Right cardiac atrium (tissue), 5 donors: Measurements from ENCODE around the gene ATP6V0B. TPM values are rescaled to one million over a fixed set of nuclear protein-coding genes. Genes with fewer than 3 reads are reported as not detected.

Source experiments
- ATAC-seq, 2 donors: fragments of 200-7000 bp; cut with Tn5 transposase; one replicate each; pipeline versions ENCODE4 v1.8.0 to v1.9.1; 2020; ENCODE audit warnings: moderate library complexity in 2 of 2, mild to moderate bottlenecking in 1 of 2
- DNase-seq, 3 donors: peaks; one replicate each; pipeline ENCODE4 v3.0.0-alpha.2; 2020
- H3K27ac ChIP-seq: one replicate; pipeline ENCODE4 v1.5.1; 2013; ENCODE audit warnings: mild to moderate bottlenecking, low read length, control low read depth, moderate library complexity
- H3K27me3 ChIP-seq: one replicate; pipeline ENCODE4 v1.6.1; 2013; ENCODE audit not compliant: control insufficient read depth, insufficient read depth
- H3K4me1 ChIP-seq: one replicate; pipeline ENCODE4 v1.6.1; 2013; ENCODE audit warnings: low read length; ENCODE audit not compliant: control insufficient read depth, insufficient read depth
- H3K4me3 ChIP-seq: one replicate; pipeline ENCODE4 v1.5.1; 2013; ENCODE audit warnings: low read length, control low read depth
- H3K9me3 ChIP-seq: one replicate; pipeline ENCODE4 v1.6.1; 2013; ENCODE audit warnings: low read length; ENCODE audit not compliant: control insufficient read depth
- WGBS: extraction: QIAGEN DNeasy Blood & Tissue Kit; methylation state at CpG from one replicate; pipeline ENCODE4 v1.1.7; 2013; 5-methylcytosine and 5-hydroxymethylcytosine counted together
- intact Hi-C, 4 donors: fragments of 100-400 bp; cut with DNase I; formaldehyde crosslinking; loops; one replicate each; pipeline versions ENCODE4 v1.11.0 to v1.14.0; 2022 to 2023
- polyA plus RNA-seq: library from polyadenylated mRNA; stranded (reverse); fragments of 200-250 nt; gene quantifications from one replicate; pipeline ENCODE4 v1.2.3, GENCODE V29; 2013
- total RNA-seq, 4 donors: library from RNA; stranded (reverse); fragmentation: NEBNext Ultra II Directional; extraction: Animal tissue kit (Norgen Biotek cat#: 25700); gene quantifications; one replicate each; pipeline ENCODE4 v1.2.1, GENCODE V29; 2021
- donor health status: healthy with polysubstance abuse.
- donor health status: DM: no; HTN: yes; CAD: no.
- donor health status: DM: no; HTN: no; CAD: no.
- donor health status: DM: no; HTN: yes; CAD: no; lungs with severe emphysema.
- donor health status: DM: yes; HTN: yes; CAD: no.

The ATP6V0B gene
- total and polyA plus RNA-seq, 5 donors: 76.9 to 118 (median 110) TPM

- H3K27ac ChIP-seq: no peak overlapping the region
- no peak overlapping the region for H3K4me3 ChIP-seq
- DNase-seq (no peak), ATAC-seq (peak in 1 of 2 donors; percentile 29)
- intact Hi-C loops: no loop called here
- H3K4me1 ChIP-seq: no peaks in the 10 kb centered on the region
- no peaks in the 10 kb centered on the region for H3K27me3 ChIP-seq
- no peaks in the 10 kb centered on the region for H3K9me3 ChIP-seq
- 76% methylated on average over 10 of the region's 10 CpGs for WGBS
These were observed 47.0 kb downstream of the ATP6V0B start for GRCh38 chr1:44021581-44022321.

- intact Hi-C loops: no loop called here
- Histone ChIP-seq H3K9me3 (no peaks in the 10 kb centered on the region), H3K4me1 (no peaks in the 10 kb centered on the region), H3K27me3 (no peaks in the 10 kb centered on the region), H3K27ac (no peak overlapping the region), H3K4me3 (no peak overlapping the region)
- DNase-seq: no peak
- 88% methylated on average over 14 of the region's 14 CpGs for whole genome bisulfite sequencing
- ATAC-seq: no peak
These were observed 49.5 kb downstream of the ATP6V0B start for GRCh38 chr1:44024031-44024902.

DNA sequence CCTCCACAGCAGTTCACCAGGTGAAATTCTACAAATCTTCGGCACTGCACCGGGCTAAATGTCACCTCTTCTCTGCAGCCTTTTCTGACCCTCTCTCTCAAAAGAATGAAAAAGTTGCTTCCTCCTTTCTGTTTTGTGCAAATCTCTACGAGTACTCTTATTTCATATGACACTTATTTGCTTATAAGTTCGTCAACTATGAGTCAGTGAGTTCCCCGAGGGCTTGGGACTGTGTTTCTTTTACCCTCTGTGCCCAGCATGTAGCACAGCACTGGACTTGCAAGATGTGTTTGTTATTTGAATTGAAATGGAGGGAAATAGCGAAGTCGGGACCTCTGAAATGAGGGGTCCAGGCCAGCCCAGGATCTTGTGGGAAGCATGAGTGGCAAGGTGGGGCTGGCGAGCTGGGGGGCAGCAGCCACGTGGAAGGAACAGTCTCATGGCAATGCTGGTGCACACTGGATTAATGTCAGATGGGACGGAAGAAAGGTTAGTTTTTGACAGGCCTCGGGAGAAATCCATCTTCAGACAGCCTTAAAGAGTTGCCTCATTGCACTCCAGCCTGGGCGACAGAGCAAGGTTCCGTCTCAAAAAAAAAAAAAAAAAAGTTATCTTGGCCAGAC is 50.3 kb downstream of the ATP6V0B start:
- intact Hi-C loops: no loop called here

DNA sequence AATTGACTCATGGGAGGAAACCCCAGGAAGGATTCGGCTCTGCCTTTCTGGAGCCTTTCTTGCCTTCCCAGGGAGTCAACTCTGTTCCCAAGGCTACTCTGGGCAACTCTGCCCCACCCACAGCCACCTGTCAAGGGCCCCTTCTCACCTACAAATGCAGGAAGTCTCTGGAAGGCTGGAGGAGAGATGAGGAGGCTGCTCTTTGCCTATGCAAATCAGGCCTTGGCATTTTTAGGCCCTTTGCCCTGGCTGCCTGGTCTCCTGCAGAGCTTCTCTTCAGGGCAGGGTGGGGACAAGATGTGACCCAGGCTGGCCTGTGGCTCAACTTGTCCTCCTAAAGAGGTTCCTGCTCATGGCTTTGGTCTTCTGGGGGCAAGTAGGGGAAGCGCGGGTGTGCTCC is 51.1 kb downstream of the ATP6V0B start:
- H3K9me3 ChIP-seq: no peaks in the 10 kb centered on the region
- H3K4me3 ChIP-seq: no peak overlapping the region
- intact Hi-C loops: no loop called here
- no peak for DNase-seq
- no peak overlapping the region for H3K27ac ChIP-seq
- H3K4me1 ChIP-seq: no peaks in the 10 kb centered on the region
- no peak for ATAC-seq
- no peaks in the 10 kb centered on the region for H3K27me3 ChIP-seq
- 86% methylated on average over 3 of the region's 3 CpGs for WGBS

More for the DNA sequence above, 50.3 kb downstream of the ATP6V0B start:
- H3K4me1 ChIP-seq: no peaks in the 10 kb centered on the region
- H3K27ac ChIP-seq: no peak overlapping the region
- DNase-seq (no peak), ATAC-seq (no peak)
- no peak overlapping the region for H3K4me3 ChIP-seq
- 86% methylated on average over 13 of the region's 13 CpGs for WGBS
- H3K27me3 ChIP-seq: no peaks in the 10 kb centered on the region
- no peaks in the 10 kb centered on the region for H3K9me3 ChIP-seq

DNA sequence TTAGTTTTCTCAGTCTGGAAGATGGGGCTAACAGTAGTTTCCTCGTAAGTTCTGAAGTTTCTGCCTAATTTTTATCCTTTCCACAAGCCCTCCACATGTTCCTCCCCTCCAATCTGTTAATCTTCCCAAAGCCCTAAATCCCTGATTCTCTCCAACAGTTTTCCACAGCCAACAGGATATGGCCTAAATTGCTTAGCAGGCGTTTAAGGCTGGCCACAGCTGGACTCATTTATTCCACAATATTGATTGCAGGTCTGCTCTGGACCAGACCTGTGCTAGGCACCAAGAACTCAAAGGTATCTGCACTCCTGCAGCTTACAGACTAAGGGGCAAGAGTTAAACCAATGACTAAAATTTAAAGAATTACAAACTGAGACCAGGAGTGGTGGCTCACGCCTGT is 52.6 kb downstream of the ATP6V0B start:
- WGBS: 91% methylated on average over 3 of the region's 3 CpGs
- Histone ChIP-seq H3K4me3 (no peak overlapping the region), H3K9me3 (no peaks in the 10 kb centered on the region), H3K27ac (no peak overlapping the region), H3K4me1 (no peaks in the 10 kb centered on the region), H3K27me3 (no peaks in the 10 kb centered on the region)
- ATAC-seq (no peak), DNase-seq (no peak)
- intact Hi-C loops: no loop called here

Other genes with a start within 250 kb of the ATP6V0B start
- 1 to 10 TPM in 1 of 4 donors, under 1 TPM in 3; 0.40 to 1.3 (median 0.52) TPM for gene ARTN, start 41.2 kb upstream of the ATP6V0B start, total RNA-seq
- 0.34 TPM for gene ARTN, start 41.2 kb upstream of the ATP6V0B start, polyA plus RNA-seq
- gene IPO13, start 28.0 kb upstream of the ATP6V0B start, total RNA-seq: 10 to 100 TPM; 25.5 to 31.2 (median 29.2) TPM
- 18.6 TPM for gene IPO13, start 28.0 kb upstream of the ATP6V0B start, polyA plus RNA-seq
- 10 to 100 TPM; 14.2 to 19.0 (median 15.4) TPM for gene DPH2, start 5.0 kb upstream of the ATP6V0B start, total RNA-seq
- gene DPH2, start 5.0 kb upstream of the ATP6V0B start, polyA plus RNA-seq: 10.7 TPM
- gene B4GALT2, start 4.2 kb downstream of the ATP6V0B start, total RNA-seq: 10 to 100 TPM; 30.5 to 39.1 (median 34.5) TPM
- 29.3 TPM for gene B4GALT2, start 4.2 kb downstream of the ATP6V0B start, polyA plus RNA-seq
- gene CCDC24, start 16.6 kb downstream of the ATP6V0B start, total RNA-seq: 1 to 10 TPM; 1.2 to 2.5 (median 1.9) TPM
- 2.8 TPM for gene CCDC24, start 16.6 kb downstream of the ATP6V0B start, polyA plus RNA-seq
- gene SLC6A9, start 56.5 kb downstream of the ATP6V0B start, total RNA-seq: 1 to 10 TPM in 3 of 4 donors, under 1 TPM in 1; 0.95 to 1.6 (median 1.3) TPM
- gene SLC6A9, start 56.5 kb downstream of the ATP6V0B start, polyA plus RNA-seq: 1.0 TPM
- not detected for gene KLF17, start 143.9 kb downstream of the ATP6V0B start, total RNA-seq
- not detected for gene KLF17, start 143.9 kb downstream of the ATP6V0B start, polyA plus RNA-seq
- not detected for gene KLF18, start 166.7 kb downstream of the ATP6V0B start, total RNA-seq
- not detected for gene KLF18, start 166.7 kb downstream of the ATP6V0B start, polyA plus RNA-seq
- 10 to 100 TPM; 26.2 to 35.9 (median 32.6) TPM for gene DMAP1, start 238.5 kb downstream of the ATP6V0B start, total RNA-seq
- 26.7 TPM for gene DMAP1, start 238.5 kb downstream of the ATP6V0B start, polyA plus RNA-seq